ENCODE data around the gene SMYD3. TPM values are rescaled to one million over a fixed set of nuclear protein-coding genes. Genes with fewer than 3 reads are reported as not detected.

Gene SMYD3
- total and polyA plus RNA-seq, 2 experiments from 2014 or later: 30.8 to 68.5 TPM

DNA sequence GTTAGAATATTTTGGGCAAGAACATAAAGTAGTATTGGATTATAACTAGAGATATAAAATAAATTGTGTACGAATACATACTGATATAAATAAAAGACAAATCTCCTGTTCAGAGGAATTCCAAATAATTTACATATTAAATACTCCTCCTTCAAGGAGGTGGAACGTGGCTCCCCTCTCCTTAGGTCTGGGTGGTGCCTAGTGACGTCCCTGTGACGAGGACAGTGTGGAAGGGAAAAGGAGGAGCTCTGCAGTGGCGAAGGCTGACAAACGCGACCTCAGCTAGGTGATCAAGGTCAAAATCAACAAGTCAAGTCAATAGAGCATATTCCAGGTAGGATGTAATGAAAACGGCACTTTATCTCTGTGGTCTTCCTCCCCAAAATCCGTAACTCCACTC lies 310.0 kb downstream of the SMYD3 start:
- H3K4me1 ChIP-seq (ENCODE audit: insufficient read depth): no peaks in the 10 kb centered on the region
- no peak overlapping the region for H3K27ac ChIP-seq
- no peak overlapping the region for H3K4me3 ChIP-seq
- no peak for DNase-seq (ENCODE audit: low spot score)
- no peak overlapping the region for H3K4me2 ChIP-seq
- H3K79me2 ChIP-seq: no peaks in the 10 kb centered on the region
- no peak for TF ChIP-seq EZH2 (IDR thresholded peaks at IDR 0.05; ENCODE audit: borderline replicate concordance)
- H2AFZ ChIP-seq: no peak overlapping the region
- H3K27me3 ChIP-seq: no peaks in the 10 kb centered on the region
- H3K36me3 ChIP-seq (replicated peaks; ENCODE audit: insufficient read depth, low read depth): no peaks in the 10 kb centered on the region
- no peaks in the 10 kb centered on the region for H4K20me1 ChIP-seq (ENCODE audit: insufficient read depth, poor library complexity, severe bottlenecking)
- 92% methylated on average over 9 of the region's 9 CpGs for WGBS (ENCODE audit: low lambda C conversion rate, missing lambda C conversion rate)
- no peaks in the 10 kb centered on the region for H3K9me2 ChIP-seq (replicated peaks; ENCODE audit: insufficient read depth)
- H3K9me3 ChIP-seq (ENCODE audit: low read depth): no peaks in the 10 kb centered on the region

DNA sequence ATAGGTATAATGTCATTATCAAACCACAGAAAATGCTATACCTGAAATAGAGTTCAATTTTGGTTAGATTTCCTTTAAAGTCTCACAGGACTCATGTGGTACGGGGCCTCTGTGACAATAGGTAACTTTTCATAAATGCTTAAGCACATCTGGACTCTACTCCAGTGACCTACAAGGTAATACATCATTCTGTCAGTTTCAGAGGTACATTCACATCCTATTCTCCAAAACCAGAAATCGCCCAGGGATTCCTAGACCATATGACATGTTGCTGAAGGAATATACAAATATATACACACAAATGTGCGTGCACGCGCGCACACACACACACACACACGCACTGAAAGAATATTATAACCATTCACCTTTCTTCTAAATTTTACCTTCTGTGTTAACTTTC lies 311.8 kb downstream of the SMYD3 start:
- DNase-seq (ENCODE audit: low spot score): no peak
- H3K36me3 ChIP-seq (replicated peaks; ENCODE audit: insufficient read depth, low read depth): no peaks in the 10 kb centered on the region
- no peak for TF ChIP-seq EZH2phosphoT487 (IDR thresholded peaks at IDR 0.05; ENCODE audit: low read depth, severe bottlenecking, unreplicated experiment)
- TF ChIP-seq, protein P1, sequence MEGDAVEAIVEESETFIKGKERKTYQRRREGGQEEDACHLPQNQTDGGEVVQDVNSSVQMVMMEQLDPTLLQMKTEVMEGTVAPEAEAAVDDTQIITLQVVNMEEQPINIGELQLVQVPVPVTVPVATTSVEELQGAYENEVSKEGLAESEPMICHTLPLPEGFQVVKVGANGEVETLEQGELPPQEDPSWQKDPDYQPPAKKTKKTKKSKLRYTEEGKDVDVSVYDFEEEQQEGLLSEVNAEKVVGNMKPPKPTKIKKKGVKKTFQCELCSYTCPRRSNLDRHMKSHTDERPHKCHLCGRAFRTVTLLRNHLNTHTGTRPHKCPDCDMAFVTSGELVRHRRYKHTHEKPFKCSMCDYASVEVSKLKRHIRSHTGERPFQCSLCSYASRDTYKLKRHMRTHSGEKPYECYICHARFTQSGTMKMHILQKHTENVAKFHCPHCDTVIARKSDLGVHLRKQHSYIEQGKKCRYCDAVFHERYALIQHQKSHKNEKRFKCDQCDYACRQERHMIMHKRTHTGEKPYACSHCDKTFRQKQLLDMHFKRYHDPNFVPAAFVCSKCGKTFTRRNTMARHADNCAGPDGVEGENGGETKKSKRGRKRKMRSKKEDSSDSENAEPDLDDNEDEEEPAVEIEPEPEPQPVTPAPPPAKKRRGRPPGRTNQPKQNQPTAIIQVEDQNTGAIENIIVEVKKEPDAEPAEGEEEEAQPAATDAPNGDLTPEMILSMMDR (IDR thresholded peaks at IDR 0.05; ENCODE audit: poor library complexity): no peak
- TF ChIP-seq EZH2 (IDR thresholded peaks at IDR 0.05; ENCODE audit: borderline replicate concordance): no peak
- H3K79me2 ChIP-seq: no peaks in the 10 kb centered on the region
- no peak overlapping the region for H2AFZ ChIP-seq
- no peak overlapping the region for H3K4me3 ChIP-seq
- H3K27me3 ChIP-seq: no peaks in the 10 kb centered on the region
- H3K4me1 ChIP-seq (ENCODE audit: insufficient read depth): no peaks in the 10 kb centered on the region
- no peaks in the 10 kb centered on the region for H3K9me3 ChIP-seq (ENCODE audit: low read depth)
- H3K27ac ChIP-seq: no peak overlapping the region
- WGBS (ENCODE audit: low lambda C conversion rate, missing lambda C conversion rate): 95% methylated on average over 7 of the region's 7 CpGs
- no peaks in the 10 kb centered on the region for H4K20me1 ChIP-seq (ENCODE audit: insufficient read depth, poor library complexity, severe bottlenecking)
- H3K4me2 ChIP-seq: no peak overlapping the region
- no peaks in the 10 kb centered on the region for H3K9me2 ChIP-seq (replicated peaks; ENCODE audit: insufficient read depth)

GRCh38 chr1:246193537-246193936 lies 313.5 kb downstream of the SMYD3 start:
- no peak overlapping the region for H2AFZ ChIP-seq
- H3K36me3 ChIP-seq (replicated peaks; ENCODE audit: insufficient read depth, low read depth): no peaks in the 10 kb centered on the region
- DNase-seq (ENCODE audit: low spot score): no peak
- no peaks in the 10 kb centered on the region for H3K27me3 ChIP-seq
- no peaks in the 10 kb centered on the region for H3K4me1 ChIP-seq (ENCODE audit: insufficient read depth)
- TF ChIP-seq EZH2phosphoT487 (IDR thresholded peaks at IDR 0.05; ENCODE audit: low read depth, severe bottlenecking, unreplicated experiment) (no peak), EZH2 (IDR thresholded peaks at IDR 0.05; ENCODE audit: borderline replicate concordance) (no peak)
- TF ChIP-seq, protein P1 (IDR thresholded peaks at IDR 0.05; ENCODE audit: poor library complexity): no peak
- H3K27ac ChIP-seq: no peak overlapping the region
- H3K4me3 ChIP-seq: no peak overlapping the region
- no peaks in the 10 kb centered on the region for H3K79me2 ChIP-seq
- H4K20me1 ChIP-seq (ENCODE audit: insufficient read depth, poor library complexity, severe bottlenecking): no peaks in the 10 kb centered on the region
- no peaks in the 10 kb centered on the region for H3K9me3 ChIP-seq (ENCODE audit: low read depth)
- WGBS (ENCODE audit: low lambda C conversion rate, missing lambda C conversion rate): 92% methylated on average over 12 of the region's 12 CpGs
- no peaks in the 10 kb centered on the region for H3K9me2 ChIP-seq (replicated peaks; ENCODE audit: insufficient read depth)
- no peak overlapping the region for H3K4me2 ChIP-seq

GRCh38 chr1:246189126-246189525 lies 318.0 kb downstream of the SMYD3 start:
- no peaks in the 10 kb centered on the region for H3K27me3 ChIP-seq
- H3K79me2 ChIP-seq: no peaks in the 10 kb centered on the region
- H2AFZ ChIP-seq: no peak overlapping the region
- H3K4me1 ChIP-seq (ENCODE audit: insufficient read depth): no peaks in the 10 kb centered on the region
- no peak overlapping the region for H3K27ac ChIP-seq
- H3K9me3 ChIP-seq (ENCODE audit: low read depth): no peaks in the 10 kb centered on the region
- DNase-seq (ENCODE audit: low spot score): no peak
- WGBS (ENCODE audit: low lambda C conversion rate, missing lambda C conversion rate): 100% methylated on average over 3 of the region's 3 CpGs
- TF ChIP-seq EZH2phosphoT487 (IDR thresholded peaks at IDR 0.05; ENCODE audit: low read depth, severe bottlenecking, unreplicated experiment) (no peak), EZH2 (IDR thresholded peaks at IDR 0.05; ENCODE audit: borderline replicate concordance) (no peak)
- TF ChIP-seq, protein P1 (IDR thresholded peaks at IDR 0.05; ENCODE audit: poor library complexity): no peak
- no peaks in the 10 kb centered on the region for H3K36me3 ChIP-seq (replicated peaks; ENCODE audit: insufficient read depth, low read depth)
- H3K9me2 ChIP-seq (replicated peaks; ENCODE audit: insufficient read depth): no peaks in the 10 kb centered on the region
- H3K4me3 ChIP-seq: no peak overlapping the region
- H3K4me2 ChIP-seq: no peak overlapping the region
- H4K20me1 ChIP-seq (ENCODE audit: insufficient read depth, poor library complexity, severe bottlenecking): no peaks in the 10 kb centered on the region

All from hepatocyte (in vitro differentiated cells).